Thymus (tissue), 11 donors: ENCODE results near the gene AIF1L. TPM values are rescaled to one million over a fixed set of nuclear protein-coding genes. Genes with fewer than 3 reads are reported as not detected.
A peak's percentile ranks its signal among the peaks of the same experiment; 100 is the strongest.
"Not testable (repeated sequence)": the region's sequence is repeated elsewhere in the genome, so short reads cannot be mapped to it uniquely, and the experiment has no call there.

ENCODE experiments used
- DNase-seq, 9 donors: peaks; one replicate each; pipeline ENCODE4 v3.0.0-alpha.2; 2013; ENCODE audit warnings: low spot score in 9 of 9, low read depth in 6 of 9, missing footprints in 1 of 9
- H3K27ac ChIP-seq, 2 donors: one replicate each; pipeline ENCODE4 v1.5.1; 2013; ENCODE audit warnings: control low read depth in 1 of 2, low read depth in 1 of 2, low read length in 1 of 2, mild to moderate bottlenecking in 1 of 2, moderate library complexity in 1 of 2
- H3K27me3 ChIP-seq, 2 donors: one replicate each; pipeline ENCODE4 v1.5.1; 2013; ENCODE audit warnings: low read length in 1 of 2; ENCODE audit not compliant: control insufficient read depth in 2 of 2, insufficient read depth in 1 of 2
- H3K36me3 ChIP-seq, 2 donors: one replicate each; pipeline ENCODE4 v1.5.1; 2013; ENCODE audit warnings: low read length in 1 of 2, mild to moderate bottlenecking in 1 of 2, moderate library complexity in 1 of 2; ENCODE audit not compliant: control insufficient read depth in 2 of 2, insufficient read depth in 2 of 2
- H3K4me1 ChIP-seq, 2 donors: one replicate each; pipeline ENCODE4 v1.5.1; 2013; ENCODE audit warnings: low read length in 2 of 2; ENCODE audit not compliant: control insufficient read depth in 2 of 2, insufficient read depth in 2 of 2
- H3K4me3 ChIP-seq, 2 donors: one replicate each; pipeline ENCODE4 v1.5.1; 2013; ENCODE audit warnings: low read length in 2 of 2, control low read depth in 1 of 2, mild to moderate bottlenecking in 1 of 2
- H3K9me3 ChIP-seq, 2 donors: one replicate each; pipeline ENCODE4 v1.5.1; 2013; ENCODE audit warnings: low read length in 1 of 2, mild to moderate bottlenecking in 1 of 2; ENCODE audit not compliant: control insufficient read depth in 2 of 2, insufficient read depth in 1 of 2
- WGBS: extraction: QIAGEN DNeasy Blood & Tissue Kit; methylation state at CpG from one replicate; pipeline ENCODE4 v1.1.7; 2013; 5-methylcytosine and 5-hydroxymethylcytosine counted together
- polyA plus RNA-seq: library from polyadenylated mRNA; stranded (reverse); fragments of 200-250 nt; gene quantifications from one replicate; pipeline ENCODE4 v1.2.3, GENCODE V29; 2013
- total RNA-seq: library from RNA; stranded (reverse); fragments of 120-200 nt; gene quantifications from one replicate; pipeline ENCODE4 v1.2.4, GENCODE V29; 2013
- donor health status: healthy.

AIF1L gene
- total and polyA plus RNA-seq, 2 donors = 2.5 to 4.4 TPM

DNA sequence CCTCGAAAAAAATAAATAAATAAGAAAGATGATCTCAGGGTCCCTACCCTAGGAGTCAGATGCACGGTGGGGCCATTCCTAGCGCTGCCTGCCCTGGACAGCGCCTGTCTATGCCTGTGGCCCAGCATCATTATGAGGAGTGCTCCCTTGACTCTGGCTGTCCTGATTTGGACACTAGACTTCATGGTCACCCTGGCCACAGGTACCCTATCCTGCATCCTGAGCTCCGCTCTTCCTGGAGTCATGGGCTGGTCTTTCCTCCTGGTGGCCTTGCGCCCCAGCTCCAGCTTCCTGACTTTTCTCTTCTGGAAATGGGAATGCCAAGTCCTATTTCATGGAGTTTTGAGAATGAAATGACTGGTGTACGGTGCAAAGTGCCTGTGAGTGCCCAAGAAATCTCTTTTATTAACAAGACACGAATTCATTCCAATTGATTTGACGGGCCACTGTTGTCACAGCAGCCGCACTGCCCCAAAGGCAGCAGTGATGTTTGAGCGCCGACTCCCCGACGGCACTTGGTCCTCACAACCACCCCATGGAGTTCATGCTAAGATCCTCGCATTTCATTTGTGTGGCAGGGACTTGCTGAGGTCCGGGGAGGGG lies 564 bp upstream of the AIF1L start:
- peaks cover 0 to 5% of the 10 kb centered on the region in 2 donors for H3K4me1 ChIP-seq
- no peak overlapping the region for H3K27ac ChIP-seq
- peak overlapping the region in 1 of 2 donors; percentile 52 for H3K4me3 ChIP-seq
- H3K27me3 ChIP-seq = peaks cover 12 to 69% of the 10 kb centered on the region in 2 donors
- no peak for DNase-seq
- peaks cover 0 to 8% of the 10 kb centered on the region in 2 donors for H3K9me3 ChIP-seq
- WGBS = 39% methylated on average over 16 of the region's 16 CpGs
- no peaks in the 10 kb centered on the region for H3K36me3 ChIP-seq

DNA sequence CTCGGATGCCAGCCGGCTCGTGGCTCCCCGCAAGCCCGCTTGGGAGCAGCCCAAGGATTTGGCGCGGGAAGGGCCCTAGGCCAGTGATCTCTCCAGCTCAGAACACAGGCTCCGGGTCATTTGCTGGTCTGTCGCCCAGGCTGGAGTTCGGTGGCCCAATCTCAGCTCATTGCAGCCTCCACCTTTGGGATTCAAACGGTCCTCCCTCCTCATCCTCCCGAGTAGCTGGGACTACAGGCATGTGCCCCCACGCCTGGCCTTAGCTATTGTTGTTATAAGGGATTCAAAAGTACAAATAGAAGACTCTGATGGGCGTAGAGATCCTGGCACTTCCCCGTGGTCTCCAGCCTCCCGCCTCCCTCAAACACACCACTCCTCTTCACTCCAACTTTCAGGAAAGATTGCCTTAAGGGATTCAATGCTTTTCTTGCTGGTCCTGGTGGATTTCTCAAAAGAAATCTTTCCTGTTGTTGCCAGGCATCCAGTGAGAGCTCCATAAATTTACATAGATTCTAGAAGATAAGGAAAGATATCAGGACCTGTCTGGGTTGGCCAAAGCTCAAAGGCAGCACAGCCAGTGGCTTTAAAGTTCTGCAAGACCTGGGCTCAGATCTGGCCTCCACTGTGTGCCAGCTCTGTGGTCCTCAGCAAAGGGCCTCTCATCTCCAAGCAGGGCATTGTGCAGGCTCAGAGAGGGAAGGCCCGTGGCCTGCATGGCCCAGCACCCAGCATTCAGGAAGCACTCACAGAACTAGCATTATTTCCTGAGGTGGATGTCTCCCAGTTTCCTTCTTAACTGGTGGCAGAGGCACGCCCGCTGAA lies 1.0 kb downstream of the AIF1L start:
- no peaks in the 10 kb centered on the region for H3K36me3 ChIP-seq
- peaks cover 0 to 8% of the 10 kb centered on the region in 2 donors for H3K9me3 ChIP-seq
- DNase-seq = no peak
- H3K27me3 ChIP-seq = peaks cover 12 to 69% of the 10 kb centered on the region in 2 donors
- H3K27ac ChIP-seq = no peak overlapping the region
- H3K4me1 ChIP-seq = peaks cover 0 to 5% of the 10 kb centered on the region in 2 donors
- WGBS = 64% methylated on average over 19 of the region's 19 CpGs
- peak overlapping the region in 1 of 2 donors; percentile 52 for H3K4me3 ChIP-seq

DNA sequence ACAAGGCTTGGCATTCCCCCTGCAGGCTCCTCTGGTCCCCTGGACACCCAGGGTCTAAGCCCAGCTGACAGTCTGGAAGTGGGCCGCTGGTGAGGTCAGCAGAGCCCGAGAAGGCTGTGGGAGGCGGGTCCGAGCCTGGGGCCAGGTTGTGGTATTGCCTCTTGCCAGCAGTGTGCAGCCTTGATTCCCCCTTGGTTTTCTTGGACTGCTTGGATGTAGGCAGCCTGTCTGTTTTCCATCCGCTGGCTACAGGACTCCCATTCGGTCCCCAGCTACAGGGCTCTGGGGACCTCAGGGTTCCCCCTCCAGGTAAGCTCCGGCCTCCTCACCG lies 1.6 kb downstream of the AIF1L start:
- no peaks in the 10 kb centered on the region for H3K36me3 ChIP-seq
- DNase-seq = no peak
- H3K27ac ChIP-seq = no peak overlapping the region
- 88% methylated on average over 8 of the region's 8 CpGs for WGBS
- H3K27me3 ChIP-seq = peaks cover 12 to 64% of the 10 kb centered on the region in 2 donors
- peaks cover 0 to 5% of the 10 kb centered on the region in 2 donors for H3K4me1 ChIP-seq
- H3K9me3 ChIP-seq = peaks cover 0 to 8% of the 10 kb centered on the region in 2 donors
- H3K4me3 ChIP-seq = no peak overlapping the region

- H3K9me3 ChIP-seq = peaks cover 0 to 8% of the 10 kb centered on the region in 2 donors
- peaks cover 0 to 5% of the 10 kb centered on the region in 2 donors for H3K4me1 ChIP-seq
- no peaks in the 10 kb centered on the region for H3K36me3 ChIP-seq
- H3K27ac ChIP-seq = no peak overlapping the region
- WGBS = 92% methylated on average over 13 of the region's 13 CpGs
- H3K4me3 ChIP-seq = no peak overlapping the region
- DNase-seq = no peak
- peaks cover 12 to 61% of the 10 kb centered on the region in 2 donors for H3K27me3 ChIP-seq
Observed at GRCh38 chr9:131098391-131099101, 2.2 kb downstream of the AIF1L start.

GRCh38 chr9:131099102-131099606 lies 2.8 kb downstream of the AIF1L start:
- Histone ChIP-seq H3K4me3 (no peak overlapping the region), H3K4me1 (peaks cover 0 to 5% of the 10 kb centered on the region in 2 donors), H3K27ac (no peak overlapping the region), H3K9me3 (peaks cover 0 to 8% of the 10 kb centered on the region in 2 donors), H3K27me3 (peaks cover 12 to 56% of the 10 kb centered on the region in 2 donors), H3K36me3 (no peaks in the 10 kb centered on the region)
- WGBS = 96% methylated on average over 8 of the region's 8 CpGs
- DNase-seq = no peak

GRCh38 chr9:131099845-131100244 lies 3.5 kb downstream of the AIF1L start:
- not testable (repeated sequence) for DNase-seq, H3K27ac ChIP-seq, H3K4me3 ChIP-seq, H3K36me3 ChIP-seq, H3K4me1 ChIP-seq, H3K9me3 ChIP-seq
- peaks cover 10 to 51% of the 10 kb centered on the region in 2 donors for H3K27me3 ChIP-seq
- 97% methylated on average over 8 of the region's 8 CpGs for WGBS

DNA sequence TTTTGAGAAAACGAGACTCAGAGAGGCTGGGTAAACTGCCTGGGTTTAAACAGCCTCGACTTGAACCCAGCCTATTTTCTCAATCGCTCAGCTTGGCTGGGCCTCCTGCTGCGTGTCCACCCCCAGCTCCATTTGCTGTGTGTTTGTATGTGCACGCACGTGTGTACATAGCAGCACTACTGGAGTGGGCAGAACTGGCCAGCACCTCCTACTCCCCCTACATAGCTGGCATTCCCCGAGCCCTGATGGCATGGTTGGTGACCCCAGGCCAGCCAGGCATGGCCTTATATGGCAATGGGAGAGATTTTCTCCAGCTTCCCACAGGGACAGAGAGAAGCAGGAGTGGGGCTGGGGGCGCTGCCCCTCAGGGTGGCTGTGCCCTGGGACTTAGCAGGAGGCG lies 4.1 kb downstream of the AIF1L start:
- no peaks in the 10 kb centered on the region for H3K36me3 ChIP-seq
- no peak for DNase-seq
- H3K9me3 ChIP-seq = peaks cover 0 to 4% of the 10 kb centered on the region in 2 donors
- no peak overlapping the region for H3K27ac ChIP-seq
- WGBS = 96% methylated on average over 9 of the region's 9 CpGs
- H3K4me3 ChIP-seq = no peak overlapping the region
- peaks cover 8 to 47% of the 10 kb centered on the region in 2 donors for H3K27me3 ChIP-seq
- peaks cover 0 to 5% of the 10 kb centered on the region in 2 donors for H3K4me1 ChIP-seq

GRCh38 chr9:131101207-131101964 lies 5.1 kb downstream of the AIF1L start:
- Histone ChIP-seq H3K4me3 (no peak overlapping the region), H3K4me1 (no peaks in the 10 kb centered on the region), H3K27ac (no peak overlapping the region), H3K27me3 (peaks cover 2 to 39% of the 10 kb centered on the region in 2 donors), H3K36me3 (no peaks in the 10 kb centered on the region), H3K9me3 (peaks cover 0 to 4% of the 10 kb centered on the region in 2 donors)
- WGBS = 98% methylated on average over 11 of the region's 11 CpGs
- DNase-seq = no peak
